ENCODE results near the gene IP6K2.

IP6K2 gene

GRCh38 chr3:48662753-48663488, 54.1 kb downstream of the IP6K2 start, which contains the start of gene CELSR3:
Gene CELSR3, minus strand, starts transcription at chr3:48662886. Its CDS starts 252 bp downstream, at chr3:48662634.
- peak within 1 kb of the TSS; percentile 99 for H3K27ac ChIP-seq
- TF ChIP-seq CTCF (IDR thresholded peaks at IDR 0.05) (no peak), ZFX (IDR thresholded peaks at IDR 0.05; ENCODE audit: borderline replicate concordance) (no peak)

DNA sequence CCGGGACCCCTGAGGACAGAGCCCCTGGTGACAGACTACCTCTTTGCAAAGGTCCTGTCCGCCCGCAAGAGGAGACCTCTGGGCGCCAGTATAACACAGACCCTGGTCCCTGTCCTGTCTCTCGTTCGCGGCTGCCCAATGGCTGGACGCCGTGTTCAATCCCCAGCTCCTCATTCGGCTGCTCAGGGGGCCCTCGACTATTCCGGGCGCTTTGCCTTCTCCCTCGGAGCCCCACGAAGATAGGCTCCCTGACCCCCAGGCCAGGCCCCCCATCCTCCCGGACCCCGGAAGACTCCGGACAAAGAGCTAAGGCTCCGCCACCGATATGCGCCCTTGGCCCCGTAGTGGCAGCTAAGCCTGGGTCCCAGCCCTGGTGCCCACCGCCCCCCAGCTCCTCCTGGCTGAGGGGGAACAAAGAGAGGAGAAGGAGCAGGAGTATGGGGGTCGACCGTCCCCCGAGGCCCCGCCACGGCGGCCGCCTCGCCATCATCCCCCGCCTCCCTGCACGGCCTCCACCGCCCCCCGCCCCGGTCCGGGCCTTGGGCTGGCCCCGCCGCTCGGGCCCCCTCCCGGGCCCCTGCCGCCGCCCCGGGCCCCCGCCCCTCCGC, 54.8 kb downstream of the IP6K2 start:
- TF ChIP-seq CTCF (IDR thresholded peaks at IDR 0.05), result no peak
- TF ChIP-seq ZFX (IDR thresholded peaks at IDR 0.05; ENCODE audit: borderline replicate concordance), result no peak
- peak overlapping the region; percentile 99 for H3K27ac ChIP-seq

DNA sequence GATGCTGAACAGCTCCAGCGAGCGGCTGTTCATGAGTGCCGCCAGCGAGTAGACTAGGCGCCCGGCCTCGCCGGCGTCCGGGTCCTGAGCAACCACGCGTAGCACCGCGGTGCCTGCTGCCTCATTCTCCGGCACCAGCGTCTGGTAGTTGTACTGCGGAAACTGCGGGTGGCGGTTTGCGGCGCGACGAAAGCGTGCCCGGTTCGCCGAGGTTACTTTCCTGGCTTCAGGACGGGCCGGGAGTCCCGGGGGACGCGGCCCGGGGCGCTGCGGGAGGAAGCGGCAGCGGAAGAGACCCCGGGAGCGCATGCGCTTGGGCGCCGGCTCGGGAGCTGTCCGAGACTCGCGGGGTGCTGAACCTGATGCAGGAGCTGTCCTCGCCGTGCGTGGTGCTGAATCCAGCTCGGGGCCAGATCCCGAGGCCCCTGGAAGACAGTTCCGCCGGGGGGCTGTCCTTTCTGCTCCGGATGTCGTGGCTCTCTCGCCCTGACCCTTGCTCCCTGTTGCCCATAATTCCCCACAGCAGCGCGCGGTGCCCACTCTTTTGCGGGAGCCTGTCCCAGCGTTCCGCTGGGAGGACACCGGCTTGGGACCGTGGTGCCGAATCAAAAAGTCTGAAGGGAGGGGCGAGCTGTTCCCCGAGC, 55.4 kb downstream of the IP6K2 start:
- TF ChIP-seq ZFX (IDR thresholded peaks at IDR 0.05; ENCODE audit: borderline replicate concordance) (no peak), CTCF (IDR thresholded peaks at IDR 0.05) (no peak)
- peak overlapping the region; percentile 99 for H3K27ac ChIP-seq

- TF ChIP-seq ZFX (IDR thresholded peaks at IDR 0.05; ENCODE audit: borderline replicate concordance) (no peak), CTCF (IDR thresholded peaks at IDR 0.05) (no peak)
Observed at GRCh38 chr3:48660800-48661400, 56.1 kb downstream of the IP6K2 start.

DNA sequence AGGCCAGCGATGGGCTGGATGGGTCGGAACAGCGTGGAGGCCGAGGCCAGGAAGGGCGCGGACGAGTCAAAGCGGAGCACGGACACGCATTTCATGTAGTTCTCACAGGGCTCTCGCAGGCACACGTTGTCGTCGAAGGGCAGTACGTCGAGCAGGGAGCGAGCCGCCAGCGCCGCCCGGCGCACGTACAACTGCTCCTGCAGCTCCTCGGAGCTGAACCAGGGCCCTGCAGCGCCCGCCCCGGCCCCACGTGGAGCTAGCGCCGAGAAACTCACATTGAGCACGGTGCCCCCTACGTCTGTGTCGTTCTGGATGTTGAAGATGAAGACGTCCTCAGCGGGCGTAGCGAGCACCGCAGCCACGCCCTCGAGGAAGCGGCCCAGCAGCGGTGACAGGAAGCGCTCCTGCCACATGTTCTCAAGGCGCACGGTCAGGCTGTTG, 60.2 kb downstream of the IP6K2 start:
- TF ChIP-seq CTCF (IDR thresholded peaks at IDR 0.05) (no peak), ZFX (IDR thresholded peaks at IDR 0.05; ENCODE audit: borderline replicate concordance) (no peak)
- peak overlapping the region; percentile 73 for H3K27ac ChIP-seq

More at GRCh38 chr3:48660800-48661400, 56.1 kb downstream of the IP6K2 start:
- H3K27ac ChIP-seq, result no peak overlapping the region

GRCh38 chr3:48656061-48656840, 60.8 kb downstream of the IP6K2 start:
- H3K27ac ChIP-seq, result peak overlapping the region; percentile 73
- peak; percentile 85 for TF ChIP-seq CTCF (IDR thresholded peaks at IDR 0.05)
- TF ChIP-seq ZFX (IDR thresholded peaks at IDR 0.05; ENCODE audit: borderline replicate concordance), result no peak

Data from 22Rv1 (cell line).